ENCODE data around the gene ZCWPW1.

GRCh38 chr7:100465299-100465698 lies 36.8 kb upstream of the ZCWPW1 start:
- no peak for TF ChIP-seq POLR2A (IDR thresholded peaks at IDR 0.05)
- TF ChIP-seq CTCF (IDR thresholded peaks at IDR 0.05), result no peak
